HFFc6 (cell line): ENCODE results near the gene FARS2. TPM values are rescaled to one million over a fixed set of nuclear protein-coding genes. Genes with fewer than 3 reads are reported as not detected.

Experiments
- DNase-seq: peaks from one replicate; pipeline ENCODE4 v3.0.0-alpha.2; 2018
- H3K27ac Mint-ChIP-seq: 2 replicates; pipeline ENCODE4 v1.8.0; 2020; ENCODE audit warnings: mild to moderate bottlenecking, mixed read lengths
- H3K27me3 Mint-ChIP-seq: 2 replicates; pipeline ENCODE4 v1.8.0; 2021; ENCODE audit warnings: mild to moderate bottlenecking, moderate library complexity, mixed read lengths; ENCODE audit not compliant: insufficient read depth
- H3K36me3 Mint-ChIP-seq: 2 replicates; pipeline ENCODE4 v1.8.0; 2021; ENCODE audit warnings: low read depth, mixed read lengths
- H3K4me1 Mint-ChIP-seq: 2 replicates; pipeline ENCODE4 v1.8.0; 2020; ENCODE audit warnings: low read depth, mixed read lengths
- H3K4me3 Mint-ChIP-seq: 2 replicates; pipeline ENCODE4 v1.8.0; 2020; ENCODE audit warnings: mild to moderate bottlenecking, moderate library complexity, mixed read lengths
- H3K9me3 Mint-ChIP-seq: 2 replicates; pipeline ENCODE4 v1.8.0; 2020; ENCODE audit warnings: mild to moderate bottlenecking, mixed read lengths
- CTCF ChIP-seq: fragments of 200-600 bp; sonication (generic); IDR thresholded peaks from 2 replicates; pipeline ENCODE4 v1.5.0; 2021; ENCODE audit warnings: antibody characterized with exemption, mild to moderate bottlenecking
- total RNA-seq, 6 experiments: library from RNA; stranded (reverse); fragmentation: NEBNext Ultra II Directional; extraction: Animal tissue kit (Norgen Biotek cat#: 25700); gene quantifications; 2 replicates in 1 of 6; 3 replicates in 5 of 6; pipeline ENCODE4 v1.2.3, GENCODE V29; 2021

FARS2 gene
- total RNA-seq, 6 experiments from 2014 or later: 11.5 to 16.4 (median 13.1) TPM

- H3K4me3 Mint-ChIP-seq: no peak overlapping the region
- H3K9me3 Mint-ChIP-seq: no peaks in the 10 kb centered on the region
- no peak for DNase-seq
- H3K4me1 Mint-ChIP-seq: peaks cover 11% of the 10 kb centered on the region
- TF ChIP-seq CTCF: no peak
- H3K27me3 Mint-ChIP-seq: no peaks in the 10 kb centered on the region
- H3K36me3 Mint-ChIP-seq: no peaks in the 10 kb centered on the region
- H3K27ac Mint-ChIP-seq: no peak overlapping the region
Measured at GRCh38 chr6:5300206-5300764, 39.0 kb downstream of the FARS2 start.

GRCh38 chr6:5302220-5302946, 41.1 kb downstream of the FARS2 start:
- Mint-ChIP-seq H3K9me3 (no peaks in the 10 kb centered on the region), H3K4me3 (no peak overlapping the region), H3K36me3 (no peaks in the 10 kb centered on the region), H3K4me1 (peaks cover 19% of the 10 kb centered on the region), H3K27ac (no peak overlapping the region), H3K27me3 (no peaks in the 10 kb centered on the region)
- no peak for DNase-seq
- TF ChIP-seq CTCF: no peak

- H3K27ac Mint-ChIP-seq: no peak overlapping the region
- H3K4me3 Mint-ChIP-seq: no peak overlapping the region
- no peaks in the 10 kb centered on the region for H3K36me3 Mint-ChIP-seq
- no peak for DNase-seq
- H3K9me3 Mint-ChIP-seq: no peaks in the 10 kb centered on the region
- H3K27me3 Mint-ChIP-seq: no peaks in the 10 kb centered on the region
- TF ChIP-seq CTCF: peak; percentile 49; the same call in 1 of the 2 replicates
- peaks cover 26% of the 10 kb centered on the region for H3K4me1 Mint-ChIP-seq
Measured at GRCh38 chr6:5302995-5303622, 41.8 kb downstream of the FARS2 start.

GRCh38 chr6:5303682-5304081, 42.4 kb downstream of the FARS2 start:
- Mint-ChIP-seq H3K4me1 (peaks cover 31% of the 10 kb centered on the region), H3K36me3 (no peaks in the 10 kb centered on the region), H3K27ac (no peak overlapping the region), H3K4me3 (no peak overlapping the region), H3K27me3 (no peaks in the 10 kb centered on the region), H3K9me3 (no peaks in the 10 kb centered on the region)
- no peak for TF ChIP-seq CTCF
- no peak for DNase-seq

GRCh38 chr6:5305968-5306626, 44.8 kb downstream of the FARS2 start:
- Mint-ChIP-seq H3K4me1 (peaks cover 24% of the 10 kb centered on the region), H3K4me3 (no peak overlapping the region), H3K27ac (no peak overlapping the region), H3K27me3 (no peaks in the 10 kb centered on the region), H3K36me3 (no peaks in the 10 kb centered on the region), H3K9me3 (no peaks in the 10 kb centered on the region)
- TF ChIP-seq CTCF: no peak
- no peak for DNase-seq
